Osteoblast (primary cell): ENCODE measurements around the gene CPNE9. TPM values are rescaled to one million over a fixed set of nuclear protein-coding genes. Genes with fewer than 3 reads are reported as not detected.

Source experiments
- DNase-seq: peaks from one replicate; pipeline ENCODE4 v3.0.0; 2011; ENCODE audit warnings: low spot score, mixed read lengths; ENCODE audit not compliant: insufficient read length; ENCODE audit errors: missing footprints
- H2AFZ ChIP-seq: 2 replicates; pipeline ENCODE4 v1.6.0; 2011; ENCODE audit warnings: mild to moderate bottlenecking, low read length
- H3K27ac ChIP-seq: 2 replicates; pipeline ENCODE4 v1.5.1; 2011; ENCODE audit warnings: mild to moderate bottlenecking, low read depth, low read length, moderate library complexity
- H3K27me3 ChIP-seq: 2 replicates; pipeline ENCODE4 v1.6.0; 2012; ENCODE audit warnings: mild to moderate bottlenecking, control low read depth, inconsistent platforms, low read length, moderate library complexity; ENCODE audit not compliant: insufficient read depth
- H3K36me3 ChIP-seq: 2 replicates; pipeline ENCODE4 v1.5.1; 2011; ENCODE audit warnings: mild to moderate bottlenecking, low read length, control low read depth, moderate library complexity; ENCODE audit not compliant: insufficient read depth
- H3K4me1 ChIP-seq: 2 replicates; pipeline ENCODE4 v1.5.1; 2011; ENCODE audit warnings: mild to moderate bottlenecking, low read length, control low read depth, moderate library complexity; ENCODE audit not compliant: insufficient read depth
- H3K4me2 ChIP-seq: 2 replicates; pipeline ENCODE4 v1.6.0; 2011; ENCODE audit warnings: mild to moderate bottlenecking, low read length; ENCODE audit not compliant: insufficient read depth
- H3K4me3 ChIP-seq: fragments of 200-600 bp; sonication (generic); 3 replicates; pipeline ENCODE4 v1.5.1; 2012; ENCODE audit warnings: mild to moderate bottlenecking, low read length, inconsistent platforms; ENCODE audit not compliant: insufficient read depth
- H3K79me2 ChIP-seq: 2 replicates; pipeline ENCODE4 v1.6.0; 2012; ENCODE audit warnings: mild to moderate bottlenecking, low read length, control low read depth, inconsistent platforms; ENCODE audit not compliant: insufficient read depth
- H3K9me3 ChIP-seq: 2 replicates; pipeline ENCODE4 v1.5.1; 2011; ENCODE audit warnings: low read depth, low read length, control low read depth
- H4K20me1 ChIP-seq: 2 replicates; pipeline ENCODE4 v1.6.0; 2012; ENCODE audit warnings: mild to moderate bottlenecking, low read length, control low read depth; ENCODE audit not compliant: insufficient read depth
- total RNA-seq: library from RNA; depleted of rRNA; stranded (reverse); fragments of >200 nt; gene quantifications from 2 replicates; pipeline ENCODE4 v1.2.3, GENCODE V29; 2012
- TF ChIP-seq, protein P1 (sequence below): IDR thresholded peaks from 2 replicates; pipeline ENCODE4 v1.5.1; 2011; ENCODE audit warnings: mild to moderate bottlenecking, low read depth, low read length, moderate library complexity; ENCODE audit errors: extremely low read depth

CPNE9 gene
- total RNA-seq, 1 donor: not detected

DNA sequence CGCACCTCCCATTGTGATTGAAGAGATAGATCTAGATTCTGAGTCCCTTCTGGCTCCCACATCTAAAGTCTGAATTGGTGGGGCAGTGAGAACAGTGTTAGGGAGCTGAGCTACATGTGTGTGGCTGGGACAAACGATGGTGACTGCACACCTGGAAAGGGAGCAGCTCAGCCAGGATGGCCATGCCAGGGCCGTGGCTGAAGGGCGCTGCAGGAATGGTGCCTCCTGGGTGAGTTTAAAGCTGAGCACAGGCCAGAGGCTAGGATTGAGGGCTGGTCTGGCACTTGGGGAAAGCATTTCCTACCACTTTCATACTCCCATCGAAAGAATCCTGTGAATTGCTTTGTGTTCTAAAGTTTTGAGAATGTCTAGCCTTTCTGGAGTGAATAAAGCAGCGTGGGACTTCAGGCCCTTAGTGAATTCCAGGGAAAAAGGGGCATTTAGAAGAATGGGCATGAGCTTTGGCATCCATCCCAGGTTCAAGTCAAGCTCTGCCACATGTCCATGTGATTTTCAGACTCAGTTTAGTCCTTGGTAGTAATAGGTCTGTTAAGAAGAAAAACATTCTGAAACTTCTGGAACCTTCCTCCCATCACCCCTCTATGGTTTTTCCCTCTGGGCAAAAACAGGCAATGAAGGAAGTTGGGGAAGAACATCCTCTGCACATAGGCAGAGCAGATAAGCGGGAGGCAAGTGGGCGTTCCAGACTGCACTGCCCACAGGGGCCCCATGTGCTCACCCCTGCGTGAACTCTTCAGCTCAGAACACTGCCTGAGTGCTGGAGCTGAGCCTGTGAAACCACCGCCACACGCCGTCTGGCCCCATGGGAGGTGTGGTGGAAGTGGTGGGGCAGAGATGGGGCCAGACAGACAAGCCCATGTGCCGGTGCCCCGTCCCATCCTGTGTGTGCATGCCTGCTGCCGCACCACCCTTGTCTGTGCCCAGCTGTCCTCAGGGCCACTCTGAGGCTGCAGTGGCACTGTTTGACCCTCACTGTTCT is 12.9 kb upstream of the CPNE9 start:
- Histone ChIP-seq H4K20me1 (no peaks in the 10 kb centered on the region), H3K9me3 (no peaks in the 10 kb centered on the region), H3K4me3 (no peak overlapping the region), H3K79me2 (no peaks in the 10 kb centered on the region), H3K4me2 (no peak overlapping the region), H3K4me1 (peaks cover 5% of the 10 kb centered on the region), H3K27ac (no peak overlapping the region), H3K27me3 (no peaks in the 10 kb centered on the region), H2AFZ (no peak overlapping the region), H3K36me3 (peaks cover 60% of the 10 kb centered on the region)
- peak; percentile 85 for DNase-seq
- TF ChIP-seq, protein P1, sequence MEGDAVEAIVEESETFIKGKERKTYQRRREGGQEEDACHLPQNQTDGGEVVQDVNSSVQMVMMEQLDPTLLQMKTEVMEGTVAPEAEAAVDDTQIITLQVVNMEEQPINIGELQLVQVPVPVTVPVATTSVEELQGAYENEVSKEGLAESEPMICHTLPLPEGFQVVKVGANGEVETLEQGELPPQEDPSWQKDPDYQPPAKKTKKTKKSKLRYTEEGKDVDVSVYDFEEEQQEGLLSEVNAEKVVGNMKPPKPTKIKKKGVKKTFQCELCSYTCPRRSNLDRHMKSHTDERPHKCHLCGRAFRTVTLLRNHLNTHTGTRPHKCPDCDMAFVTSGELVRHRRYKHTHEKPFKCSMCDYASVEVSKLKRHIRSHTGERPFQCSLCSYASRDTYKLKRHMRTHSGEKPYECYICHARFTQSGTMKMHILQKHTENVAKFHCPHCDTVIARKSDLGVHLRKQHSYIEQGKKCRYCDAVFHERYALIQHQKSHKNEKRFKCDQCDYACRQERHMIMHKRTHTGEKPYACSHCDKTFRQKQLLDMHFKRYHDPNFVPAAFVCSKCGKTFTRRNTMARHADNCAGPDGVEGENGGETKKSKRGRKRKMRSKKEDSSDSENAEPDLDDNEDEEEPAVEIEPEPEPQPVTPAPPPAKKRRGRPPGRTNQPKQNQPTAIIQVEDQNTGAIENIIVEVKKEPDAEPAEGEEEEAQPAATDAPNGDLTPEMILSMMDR: no peak

DNA sequence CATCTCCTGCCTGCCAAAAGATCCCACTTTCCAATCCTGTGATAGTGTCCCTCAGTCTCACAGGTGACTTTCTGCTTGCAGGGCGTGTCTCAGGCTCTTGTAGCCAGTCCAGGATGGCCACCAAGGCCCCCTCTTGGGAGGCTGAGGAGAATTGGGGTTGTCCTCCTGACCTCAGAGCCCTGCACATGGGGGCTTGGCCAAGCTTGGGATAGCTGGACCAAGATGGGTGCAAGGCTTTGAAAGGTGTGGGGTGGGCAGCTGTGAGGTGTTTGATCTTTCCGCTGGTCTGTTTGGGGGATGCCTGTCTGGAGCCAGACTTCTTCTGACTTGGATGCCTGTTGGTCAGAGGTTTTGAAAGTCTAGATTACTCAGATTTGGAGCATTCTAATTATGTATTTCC is 12.0 kb upstream of the CPNE9 start:
- H3K4me1 ChIP-seq: peaks cover 5% of the 10 kb centered on the region
- H3K79me2 ChIP-seq: no peaks in the 10 kb centered on the region
- no peaks in the 10 kb centered on the region for H3K27me3 ChIP-seq
- TF ChIP-seq, protein P1: no peak
- H4K20me1 ChIP-seq: no peaks in the 10 kb centered on the region
- no peak overlapping the region for H3K27ac ChIP-seq
- H3K4me3 ChIP-seq: no peak overlapping the region
- DNase-seq: peak; percentile 73
- H3K4me2 ChIP-seq: no peak overlapping the region
- peaks cover 57% of the 10 kb centered on the region for H3K36me3 ChIP-seq
- H3K9me3 ChIP-seq: no peaks in the 10 kb centered on the region
- H2AFZ ChIP-seq: no peak overlapping the region

DNA sequence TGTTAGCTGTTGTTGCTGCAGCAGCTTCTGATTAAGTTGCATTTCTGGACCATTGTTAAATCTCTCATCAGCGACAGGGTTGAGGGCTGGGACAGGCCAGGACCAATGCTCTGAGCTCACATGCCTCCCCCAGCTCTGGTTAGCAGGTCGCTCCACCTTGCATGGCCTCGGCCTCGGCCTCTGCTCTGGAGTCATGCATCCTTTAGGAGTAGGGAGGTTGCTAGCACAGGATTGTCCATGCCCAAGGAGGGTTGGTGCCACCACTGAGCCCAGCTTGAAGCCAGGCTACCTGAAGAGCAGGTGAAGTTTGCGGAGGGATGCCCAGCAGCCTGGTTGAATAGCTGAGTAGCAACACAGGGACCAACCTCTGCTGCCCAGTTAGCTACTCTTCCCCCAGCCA is 11.2 kb upstream of the CPNE9 start:
- Histone ChIP-seq H3K36me3 (peaks cover 57% of the 10 kb centered on the region), H3K9me3 (no peaks in the 10 kb centered on the region), H2AFZ (no peak overlapping the region), H4K20me1 (no peaks in the 10 kb centered on the region), H3K27me3 (no peaks in the 10 kb centered on the region), H3K4me3 (no peak overlapping the region), H3K4me1 (peaks cover 5% of the 10 kb centered on the region), H3K4me2 (no peak overlapping the region), H3K27ac (no peak overlapping the region), H3K79me2 (no peaks in the 10 kb centered on the region)
- TF ChIP-seq, protein P1: no peak
- DNase-seq: peak; percentile 70

- no peaks in the 10 kb centered on the region for H4K20me1 ChIP-seq
- no peaks in the 10 kb centered on the region for H3K27me3 ChIP-seq
- H2AFZ ChIP-seq: no peak overlapping the region
- H3K79me2 ChIP-seq: no peaks in the 10 kb centered on the region
- H3K9me3 ChIP-seq: no peaks in the 10 kb centered on the region
- peaks cover 5% of the 10 kb centered on the region for H3K4me1 ChIP-seq
- peaks cover 36% of the 10 kb centered on the region for H3K36me3 ChIP-seq
- TF ChIP-seq, protein P1: no peak
- H3K4me2 ChIP-seq: no peak overlapping the region
- no peak overlapping the region for H3K4me3 ChIP-seq
- DNase-seq: peak; percentile 50
- H3K27ac ChIP-seq: no peak overlapping the region
Observed at GRCh38 chr3:9695345-9695744, 8.3 kb upstream of the CPNE9 start.
